ENCODE measurements around the gene SOHLH1.

SOHLH1 gene

GRCh38 chr9:135663857-135664256 is 35.4 kb downstream of the SOHLH1 start:
- Histone ChIP-seq H3K9me3 (ENCODE audit: control insufficient read depth in 5 of 5, low read length in 5 of 5) (no peaks in the 10 kb centered on the region), H3K27me3 (ENCODE audit: control insufficient read depth in 5 of 5, insufficient read depth in 4 of 5, low read length in 5 of 5) (peaks cover 2 to 37% (median 20%) of the 10 kb centered on the region in 5 donors), H3K4me1 (ENCODE audit: control insufficient read depth in 5 of 5, insufficient read depth in 5 of 5, low read length in 5 of 5) (no peaks in the 10 kb centered on the region), H3K4me3 (ENCODE audit: low read depth in 1 of 5, low read length in 5 of 5) (no peak overlapping the region), H3K27ac (ENCODE audit: low read depth, low read length) (no peak overlapping the region), H3K9ac (ENCODE audit: low read length in 5 of 5) (no peak overlapping the region), H3K36me3 (ENCODE audit: control insufficient read depth in 5 of 5, insufficient read depth in 5 of 5, low read length in 5 of 5) (no peaks in the 10 kb centered on the region)

- Histone ChIP-seq H3K4me1 (ENCODE audit: control insufficient read depth in 5 of 5, insufficient read depth in 5 of 5, low read length in 5 of 5) (no peaks in the 10 kb centered on the region), H3K36me3 (ENCODE audit: control insufficient read depth in 5 of 5, insufficient read depth in 5 of 5, low read length in 5 of 5) (no peaks in the 10 kb centered on the region), H3K9me3 (ENCODE audit: control insufficient read depth in 5 of 5, low read length in 5 of 5) (no peaks in the 10 kb centered on the region), H3K4me3 (ENCODE audit: low read depth in 1 of 5, low read length in 5 of 5) (no peak overlapping the region), H3K27ac (ENCODE audit: low read depth, low read length) (no peak overlapping the region), H3K27me3 (ENCODE audit: control insufficient read depth in 5 of 5, insufficient read depth in 4 of 5, low read length in 5 of 5) (peaks cover 2 to 37% (median 20%) of the 10 kb centered on the region in 5 donors), H3K9ac (ENCODE audit: low read length in 5 of 5) (no peak overlapping the region)
These were observed 35.9 kb downstream of the SOHLH1 start for GRCh38 chr9:135663451-135663770.

GRCh38 chr9:135662758-135663450 is 36.4 kb downstream of the SOHLH1 start, which contains the start of gene LCN9:
LCN9 (plus strand) TSS chr9:135663309; CDS start chr9:135663322, 13 bp downstream.
- Histone ChIP-seq H3K36me3 (ENCODE audit: control insufficient read depth in 5 of 5, insufficient read depth in 5 of 5, low read length in 5 of 5) (no peaks in the 10 kb centered on the region), H3K4me3 (ENCODE audit: low read depth in 1 of 5, low read length in 5 of 5) (no peak within 1 kb of the TSS), H3K27ac (ENCODE audit: low read depth, low read length) (no peak within 1 kb of the TSS), H3K9me3 (ENCODE audit: control insufficient read depth in 5 of 5, low read length in 5 of 5) (no peaks in the 10 kb centered on the region), H3K27me3 (ENCODE audit: control insufficient read depth in 5 of 5, insufficient read depth in 4 of 5, low read length in 5 of 5) (peaks cover 2 to 37% (median 20%) of the 10 kb centered on the region in 5 donors), H3K4me1 (ENCODE audit: control insufficient read depth in 5 of 5, insufficient read depth in 5 of 5, low read length in 5 of 5) (no peaks in the 10 kb centered on the region), H3K9ac (ENCODE audit: low read length in 5 of 5) (no peak within 1 kb of the TSS)

- H3K36me3 ChIP-seq (ENCODE audit: control insufficient read depth in 5 of 5, insufficient read depth in 5 of 5, low read length in 5 of 5): no peaks in the 10 kb centered on the region
- no peaks in the 10 kb centered on the region for H3K4me1 ChIP-seq (ENCODE audit: control insufficient read depth in 5 of 5, insufficient read depth in 5 of 5, low read length in 5 of 5)
- H3K27ac ChIP-seq (ENCODE audit: low read depth, low read length): no peak overlapping the region
- no peak overlapping the region for H3K4me3 ChIP-seq (ENCODE audit: low read depth in 1 of 5, low read length in 5 of 5)
- no peak overlapping the region for H3K9ac ChIP-seq (ENCODE audit: low read length in 5 of 5)
- H3K27me3 ChIP-seq (ENCODE audit: control insufficient read depth in 5 of 5, insufficient read depth in 4 of 5, low read length in 5 of 5): peaks cover 0 to 30% (median 20%) of the 10 kb centered on the region in 5 donors
- H3K9me3 ChIP-seq (ENCODE audit: control insufficient read depth in 5 of 5, low read length in 5 of 5): no peaks in the 10 kb centered on the region
These were observed 37.3 kb downstream of the SOHLH1 start for GRCh38 chr9:135661816-135662560.

GRCh38 chr9:135660407-135660806 is 38.9 kb downstream of the SOHLH1 start:
- no peaks in the 10 kb centered on the region for H3K9me3 ChIP-seq (ENCODE audit: control insufficient read depth in 5 of 5, low read length in 5 of 5)
- peaks cover 7 to 31% (median 21%) of the 10 kb centered on the region in 5 donors for H3K27me3 ChIP-seq (ENCODE audit: control insufficient read depth in 5 of 5, insufficient read depth in 4 of 5, low read length in 5 of 5)
- no peaks in the 10 kb centered on the region for H3K4me1 ChIP-seq (ENCODE audit: control insufficient read depth in 5 of 5, insufficient read depth in 5 of 5, low read length in 5 of 5)
- no peak overlapping the region for H3K27ac ChIP-seq (ENCODE audit: low read depth, low read length)
- no peak overlapping the region for H3K9ac ChIP-seq (ENCODE audit: low read length in 5 of 5)
- H3K4me3 ChIP-seq (ENCODE audit: low read depth in 1 of 5, low read length in 5 of 5): no peak overlapping the region
- H3K36me3 ChIP-seq (ENCODE audit: control insufficient read depth in 5 of 5, insufficient read depth in 5 of 5, low read length in 5 of 5): no peaks in the 10 kb centered on the region

GRCh38 chr9:135659252-135659651 is 40.0 kb downstream of the SOHLH1 start:
- no peaks in the 10 kb centered on the region for H3K4me1 ChIP-seq (ENCODE audit: control insufficient read depth in 5 of 5, insufficient read depth in 5 of 5, low read length in 5 of 5)
- H3K36me3 ChIP-seq (ENCODE audit: control insufficient read depth in 5 of 5, insufficient read depth in 5 of 5, low read length in 5 of 5): no peaks in the 10 kb centered on the region
- H3K27me3 ChIP-seq (ENCODE audit: control insufficient read depth in 5 of 5, insufficient read depth in 4 of 5, low read length in 5 of 5): peaks cover 7 to 23% (median 17%) of the 10 kb centered on the region in 5 donors
- no peaks in the 10 kb centered on the region for H3K9me3 ChIP-seq (ENCODE audit: control insufficient read depth in 5 of 5, low read length in 5 of 5)
- no peak overlapping the region for H3K9ac ChIP-seq (ENCODE audit: low read length in 5 of 5)
- no peak overlapping the region for H3K4me3 ChIP-seq (ENCODE audit: low read depth in 1 of 5, low read length in 5 of 5)
- H3K27ac ChIP-seq (ENCODE audit: low read depth, low read length): no peak overlapping the region

- H3K4me1 ChIP-seq (ENCODE audit: control insufficient read depth in 5 of 5, insufficient read depth in 5 of 5, low read length in 5 of 5): no peaks in the 10 kb centered on the region
- H3K9me3 ChIP-seq (ENCODE audit: control insufficient read depth in 5 of 5, low read length in 5 of 5): no peaks in the 10 kb centered on the region
- H3K4me3 ChIP-seq (ENCODE audit: low read depth in 1 of 5, low read length in 5 of 5): no peak overlapping the region
- no peak overlapping the region for H3K9ac ChIP-seq (ENCODE audit: low read length in 5 of 5)
- H3K36me3 ChIP-seq (ENCODE audit: control insufficient read depth in 5 of 5, insufficient read depth in 5 of 5, low read length in 5 of 5): no peaks in the 10 kb centered on the region
- H3K27ac ChIP-seq (ENCODE audit: low read depth, low read length): no peak overlapping the region
- peaks cover 6 to 15% (median 12%) of the 10 kb centered on the region in 5 donors for H3K27me3 ChIP-seq (ENCODE audit: control insufficient read depth in 5 of 5, insufficient read depth in 4 of 5, low read length in 5 of 5)
These were observed 41.9 kb downstream of the SOHLH1 start for GRCh38 chr9:135657416-135657815.

- H3K27me3 ChIP-seq (ENCODE audit: control insufficient read depth in 5 of 5, insufficient read depth in 4 of 5, low read length in 5 of 5): peaks cover 6 to 12% (median 8%) of the 10 kb centered on the region in 5 donors
- H3K36me3 ChIP-seq (ENCODE audit: control insufficient read depth in 5 of 5, insufficient read depth in 5 of 5, low read length in 5 of 5): no peaks in the 10 kb centered on the region
- H3K9ac ChIP-seq (ENCODE audit: low read length in 5 of 5): no peak overlapping the region
- H3K4me3 ChIP-seq (ENCODE audit: low read depth in 1 of 5, low read length in 5 of 5): no peak overlapping the region
- no peaks in the 10 kb centered on the region for H3K4me1 ChIP-seq (ENCODE audit: control insufficient read depth in 5 of 5, insufficient read depth in 5 of 5, low read length in 5 of 5)
- peaks cover 0 to 3% (median 2%) of the 10 kb centered on the region in 5 donors for H3K9me3 ChIP-seq (ENCODE audit: control insufficient read depth in 5 of 5, low read length in 5 of 5)
- H3K27ac ChIP-seq (ENCODE audit: low read depth, low read length): no peak overlapping the region
These were observed 44.0 kb downstream of the SOHLH1 start for GRCh38 chr9:135655317-135655716.

- Histone ChIP-seq H3K4me1 (ENCODE audit: control insufficient read depth in 5 of 5, insufficient read depth in 5 of 5, low read length in 5 of 5) (no peaks in the 10 kb centered on the region), H3K27me3 (ENCODE audit: control insufficient read depth in 5 of 5, insufficient read depth in 4 of 5, low read length in 5 of 5) (peaks cover 0 to 4% (median 0%) of the 10 kb centered on the region in 5 donors), H3K9me3 (ENCODE audit: control insufficient read depth in 5 of 5, low read length in 5 of 5) (peaks cover 14 to 38% (median 29%) of the 10 kb centered on the region in 5 donors), H3K27ac (ENCODE audit: low read depth, low read length) (no peak overlapping the region), H3K4me3 (ENCODE audit: low read depth in 1 of 5, low read length in 5 of 5) (no peak overlapping the region), H3K9ac (ENCODE audit: low read length in 5 of 5) (no peak overlapping the region), H3K36me3 (ENCODE audit: control insufficient read depth in 5 of 5, insufficient read depth in 5 of 5, low read length in 5 of 5) (no peaks in the 10 kb centered on the region)
These were observed 48.9 kb downstream of the SOHLH1 start for GRCh38 chr9:135650408-135650807.

GRCh38 chr9:135649508-135649907 is 49.8 kb downstream of the SOHLH1 start:
- Histone ChIP-seq H3K4me1 (ENCODE audit: control insufficient read depth in 5 of 5, insufficient read depth in 5 of 5, low read length in 5 of 5) (no peaks in the 10 kb centered on the region), H3K9ac (ENCODE audit: low read length in 5 of 5) (no peak overlapping the region), H3K36me3 (ENCODE audit: control insufficient read depth in 5 of 5, insufficient read depth in 5 of 5, low read length in 5 of 5) (no peaks in the 10 kb centered on the region), H3K27me3 (ENCODE audit: control insufficient read depth in 5 of 5, insufficient read depth in 4 of 5, low read length in 5 of 5) (no peaks in the 10 kb centered on the region), H3K27ac (ENCODE audit: low read depth, low read length) (no peak overlapping the region), H3K9me3 (ENCODE audit: control insufficient read depth in 5 of 5, low read length in 5 of 5) (peaks cover 22 to 47% (median 38%) of the 10 kb centered on the region in 5 donors), H3K4me3 (ENCODE audit: low read depth in 1 of 5, low read length in 5 of 5) (no peak overlapping the region)

All from subcutaneous abdominal adipose tissue (tissue), 5 donors.